ENCODE data around the gene ZC3H6.

The ZC3H6 gene, protein sequence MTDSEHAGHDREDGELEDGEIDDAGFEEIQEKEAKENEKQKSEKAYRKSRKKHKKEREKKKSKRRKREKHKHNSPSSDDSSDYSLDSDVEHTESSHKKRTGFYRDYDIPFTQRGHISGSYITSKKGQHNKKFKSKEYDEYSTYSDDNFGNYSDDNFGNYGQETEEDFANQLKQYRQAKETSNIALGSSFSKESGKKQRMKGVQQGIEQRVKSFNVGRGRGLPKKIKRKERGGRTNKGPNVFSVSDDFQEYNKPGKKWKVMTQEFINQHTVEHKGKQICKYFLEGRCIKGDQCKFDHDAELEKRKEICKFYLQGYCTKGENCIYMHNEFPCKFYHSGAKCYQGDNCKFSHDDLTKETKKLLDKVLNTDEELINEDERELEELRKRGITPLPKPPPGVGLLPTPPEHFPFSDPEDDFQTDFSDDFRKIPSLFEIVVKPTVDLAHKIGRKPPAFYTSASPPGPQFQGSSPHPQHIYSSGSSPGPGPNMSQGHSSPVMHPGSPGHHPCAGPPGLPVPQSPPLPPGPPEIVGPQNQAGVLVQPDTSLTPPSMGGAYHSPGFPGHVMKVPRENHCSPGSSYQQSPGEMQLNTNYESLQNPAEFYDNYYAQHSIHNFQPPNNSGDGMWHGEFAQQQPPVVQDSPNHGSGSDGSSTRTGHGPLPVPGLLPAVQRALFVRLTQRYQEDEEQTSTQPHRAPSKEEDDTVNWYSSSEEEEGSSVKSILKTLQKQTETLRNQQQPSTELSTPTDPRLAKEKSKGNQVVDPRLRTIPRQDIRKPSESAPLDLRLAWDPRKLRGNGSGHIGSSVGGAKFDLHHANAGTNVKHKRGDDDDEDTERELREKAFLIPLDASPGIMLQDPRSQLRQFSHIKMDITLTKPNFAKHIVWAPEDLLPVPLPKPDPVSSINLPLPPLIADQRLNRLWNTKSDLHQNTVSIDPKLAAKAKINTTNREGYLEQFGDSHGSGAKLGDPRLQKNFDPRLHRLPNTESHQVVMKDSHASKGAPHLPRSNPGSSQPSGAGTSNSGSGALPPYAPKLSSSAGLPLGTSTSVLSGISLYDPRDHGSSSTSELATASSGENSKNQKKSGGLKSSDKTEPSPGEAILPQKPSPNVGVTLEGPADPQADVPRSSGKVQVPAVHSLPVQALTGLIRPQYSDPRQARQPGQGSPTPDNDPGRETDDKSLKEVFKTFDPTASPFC

DNA sequence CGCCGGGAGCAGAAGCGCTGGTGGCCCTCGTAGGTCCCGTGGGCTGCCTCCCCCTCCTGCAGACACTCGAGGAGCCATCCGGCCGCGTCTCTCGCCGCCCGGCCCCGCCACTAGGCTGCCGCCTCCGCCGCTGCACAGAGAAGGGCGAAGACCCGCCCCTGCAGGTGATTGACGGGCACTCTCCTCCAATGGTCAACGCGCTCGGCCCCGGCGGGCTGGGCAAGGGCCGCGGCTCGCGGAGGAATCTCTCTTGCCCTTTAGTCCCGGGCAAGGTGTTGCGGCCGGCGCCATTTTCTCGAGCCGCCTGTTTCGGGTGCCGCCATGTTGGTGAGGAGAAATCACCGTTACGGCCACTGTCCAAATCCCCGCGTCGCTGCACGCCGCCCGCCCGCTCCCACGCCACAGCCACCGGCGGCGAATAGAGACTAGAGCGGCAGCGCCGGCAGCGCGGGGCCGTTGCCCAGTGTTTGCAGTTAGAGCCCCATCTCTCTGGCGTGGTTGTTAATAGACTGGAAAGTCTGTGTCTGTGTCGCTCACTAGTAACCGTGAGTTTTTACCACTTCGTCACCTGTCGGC is at the start of gene ZC3H6:
ZC3H6 (plus strand) TSS at position 287 of the 576 bp plus-strand sequence. CDS start 398 bp downstream, outside the sequence.
- peak; percentile 97 for DNase-seq

DNA sequence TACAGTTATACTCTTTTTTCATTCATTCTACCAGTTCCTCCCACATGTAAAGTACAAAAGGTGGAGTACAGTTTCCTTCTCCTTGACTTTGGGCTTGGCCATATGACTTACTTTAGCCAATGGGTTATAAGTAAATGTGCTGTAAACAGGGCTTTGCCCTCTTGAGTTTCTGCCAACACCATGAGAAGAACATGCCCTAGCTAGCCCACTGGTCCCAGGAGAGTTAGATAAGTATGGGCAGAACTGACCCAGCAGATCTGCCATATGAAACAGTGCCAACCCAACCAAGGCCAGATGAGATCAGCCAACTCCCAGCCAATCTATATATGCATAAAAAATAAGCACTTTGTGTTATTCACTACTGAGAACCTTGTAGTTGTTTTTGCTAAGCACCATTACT is 46.0 kb upstream of the ZC3H6 start:
- DNase-seq = no peak

DNA sequence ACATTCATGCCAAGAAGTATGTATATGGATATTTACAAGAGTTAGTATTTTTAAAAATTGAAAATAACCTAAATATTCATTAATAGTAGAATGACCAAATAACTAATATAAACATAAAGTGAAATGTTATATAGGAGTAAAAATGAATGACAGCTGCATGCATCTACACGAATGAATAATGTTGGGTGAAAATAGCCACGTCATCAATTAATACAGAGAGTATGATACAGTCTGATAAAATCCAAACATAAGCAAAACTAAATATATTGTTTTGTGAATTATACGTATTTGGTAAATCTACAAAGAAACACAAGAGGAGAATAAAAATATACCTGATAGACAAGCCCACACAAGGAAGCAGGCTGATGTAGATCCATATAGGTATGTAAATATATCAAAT is 45.0 kb upstream of the ZC3H6 start:
- DNase-seq = no peak

DNA sequence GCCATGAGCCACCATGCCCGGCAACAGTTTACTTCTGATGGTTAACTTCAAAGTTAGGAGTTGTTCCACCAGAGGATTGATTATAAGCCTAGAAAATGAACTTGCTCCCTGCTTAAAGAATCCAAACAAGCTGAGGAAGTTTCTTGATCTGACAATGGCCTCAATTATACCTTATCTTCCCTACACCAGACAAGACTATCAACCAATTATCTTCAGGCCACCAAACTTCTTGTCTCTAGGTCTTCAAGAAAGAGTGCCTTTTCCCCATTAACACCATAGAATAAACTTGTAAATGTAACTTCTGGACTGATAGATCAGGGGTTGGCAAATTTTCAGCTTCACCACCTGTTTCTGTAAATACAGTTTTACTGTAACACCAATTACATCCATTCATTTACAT is 35.5 kb upstream of the ZC3H6 start:
- DNase-seq = no peak

DNA sequence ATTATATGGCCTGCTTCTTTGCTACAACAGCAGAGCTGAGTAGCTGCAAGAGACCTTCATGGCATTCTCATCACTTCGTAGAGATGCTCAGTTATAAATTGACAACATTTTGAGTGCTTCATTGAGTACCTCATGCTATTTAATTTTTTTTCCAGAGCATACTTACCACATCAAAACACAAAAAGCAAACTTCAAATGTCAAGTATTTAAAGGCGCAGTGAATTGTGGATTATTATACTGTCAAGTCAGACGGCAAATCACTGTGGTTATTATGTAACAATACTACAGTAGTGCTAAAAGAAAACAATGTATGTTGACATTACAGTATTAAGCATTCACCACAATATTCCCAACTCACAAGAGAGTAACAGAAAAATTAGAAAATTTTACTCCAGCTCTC is 33.0 kb upstream of the ZC3H6 start:
- DNase-seq = no peak

DNA sequence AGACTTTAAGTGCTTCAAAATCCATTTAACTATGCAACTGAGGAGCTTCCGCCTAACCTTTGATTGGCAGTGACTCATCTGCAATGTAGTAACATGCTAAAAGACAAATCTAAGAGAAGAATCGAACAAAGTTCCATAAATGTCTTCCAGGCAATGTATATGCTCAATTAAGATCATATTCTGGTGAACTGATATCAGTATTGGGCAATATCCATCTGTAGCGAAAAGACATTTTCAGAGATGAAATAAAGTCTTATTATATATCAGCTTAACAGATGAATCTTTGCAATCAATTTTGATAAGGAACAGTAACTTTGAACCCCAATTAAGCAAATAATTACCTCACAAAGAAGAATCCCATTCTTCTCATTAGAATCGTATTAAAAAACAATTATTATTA is 32.2 kb upstream of the ZC3H6 start:
- no peak for DNase-seq

DNA sequence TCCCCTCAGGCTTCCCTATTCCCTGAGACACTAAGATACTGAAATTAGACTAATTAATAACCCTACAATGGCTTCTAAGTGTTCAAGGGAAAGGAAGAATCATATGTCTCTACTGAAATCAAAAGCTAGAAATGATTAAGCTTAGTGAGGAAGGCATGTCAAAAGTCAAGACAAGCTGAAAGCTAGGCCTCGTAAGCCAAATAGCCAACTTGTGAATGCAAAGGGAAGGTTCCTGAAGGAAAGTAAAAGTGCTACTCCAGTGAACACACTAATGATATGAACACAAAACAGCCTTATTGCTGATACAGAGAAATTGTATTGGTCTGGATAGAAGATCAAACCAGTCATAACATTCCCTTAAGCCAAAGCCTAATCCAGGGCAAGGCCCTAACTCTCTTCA is 30.5 kb upstream of the ZC3H6 start:
- no peak for DNase-seq

DNA sequence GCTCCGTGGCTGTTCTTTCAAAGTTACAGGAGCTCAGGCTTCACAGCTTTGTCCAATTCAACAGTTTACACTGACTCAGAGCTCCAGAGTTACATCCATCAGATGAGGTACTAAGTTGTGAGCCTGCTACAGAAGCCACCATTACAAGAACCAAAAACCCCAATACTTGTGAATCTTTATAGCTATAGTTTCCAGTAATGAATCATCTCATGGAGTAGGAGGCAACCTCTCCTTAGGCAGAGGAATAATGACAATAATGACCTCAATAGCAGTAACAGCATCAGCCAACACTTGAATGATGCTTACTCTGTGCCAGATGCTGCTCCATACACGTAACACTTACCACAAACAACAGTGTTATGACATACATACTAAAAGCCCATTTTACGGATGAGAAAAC is 24.1 kb upstream of the ZC3H6 start:
- no peak for DNase-seq

DNA sequence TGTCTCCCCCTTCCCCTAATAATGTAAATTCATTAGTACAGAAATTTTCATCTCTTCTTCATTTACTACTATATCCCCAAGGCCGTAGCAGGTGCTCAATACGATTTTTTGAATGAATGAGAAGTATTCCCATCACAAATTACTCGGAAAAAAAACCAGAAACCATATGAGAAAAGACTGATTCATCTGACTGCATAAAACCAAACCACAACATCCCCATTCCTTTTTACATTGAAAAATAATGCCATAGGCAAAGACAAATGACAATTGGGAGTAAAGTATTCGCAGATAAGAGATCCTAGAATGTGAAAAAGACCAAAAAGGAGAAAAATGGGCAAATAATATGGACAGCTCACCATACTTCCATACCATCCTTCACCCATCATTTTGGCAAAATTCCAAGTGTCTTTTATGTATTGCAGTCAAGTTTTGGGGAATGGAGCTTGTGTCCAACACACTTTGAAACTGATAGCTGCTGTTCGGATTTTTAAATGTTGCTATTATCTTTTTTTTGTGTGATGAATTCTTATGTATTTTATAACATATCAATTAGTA is 22.1 kb upstream of the ZC3H6 start:
- no peak for DNase-seq

DNA sequence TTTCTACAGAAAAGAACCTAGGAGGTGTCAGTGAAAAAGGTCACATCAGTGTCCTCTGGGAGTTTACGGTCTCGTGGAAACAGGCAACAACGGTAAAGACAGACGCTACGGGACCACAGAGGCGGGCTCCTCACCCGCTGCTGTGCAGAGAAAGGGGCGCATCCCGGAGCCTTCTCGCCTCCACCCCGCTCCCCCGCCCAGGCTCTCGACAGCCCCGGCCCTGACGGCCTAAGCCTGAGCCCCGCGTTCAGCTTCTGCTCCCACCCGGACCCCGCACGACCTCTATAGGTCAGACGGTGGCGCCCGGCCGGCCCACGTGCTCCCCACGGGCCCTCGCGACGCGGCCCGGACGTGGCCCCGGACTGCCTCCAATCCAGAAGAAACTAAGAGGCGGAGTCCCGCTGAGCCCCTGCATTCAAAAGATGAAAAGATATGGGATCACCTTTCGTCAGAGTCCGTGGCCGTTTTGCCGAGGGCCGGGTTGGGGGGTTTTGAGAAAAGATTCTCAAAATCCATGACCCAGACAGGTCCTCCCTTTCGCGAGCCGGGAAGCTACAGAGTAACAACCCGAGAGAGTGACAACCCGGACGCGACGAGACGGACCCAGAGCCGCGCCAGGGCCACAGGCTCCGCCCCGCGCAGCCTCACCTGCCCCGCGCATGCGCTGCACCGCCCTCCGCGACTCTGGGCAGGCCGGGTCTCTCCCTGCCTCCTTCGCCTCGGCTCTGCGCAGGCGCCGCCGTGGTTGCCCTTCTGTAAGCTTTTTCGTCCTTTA is 20.7 kb upstream of the ZC3H6 start, which contains the start of gene ZC3H8:
ZC3H8 (minus strand) TSS at position 577 of the 775 bp plus-strand sequence; CDS start at position 516, 61 bp downstream.
- DNase-seq = peak; percentile 81

DNA sequence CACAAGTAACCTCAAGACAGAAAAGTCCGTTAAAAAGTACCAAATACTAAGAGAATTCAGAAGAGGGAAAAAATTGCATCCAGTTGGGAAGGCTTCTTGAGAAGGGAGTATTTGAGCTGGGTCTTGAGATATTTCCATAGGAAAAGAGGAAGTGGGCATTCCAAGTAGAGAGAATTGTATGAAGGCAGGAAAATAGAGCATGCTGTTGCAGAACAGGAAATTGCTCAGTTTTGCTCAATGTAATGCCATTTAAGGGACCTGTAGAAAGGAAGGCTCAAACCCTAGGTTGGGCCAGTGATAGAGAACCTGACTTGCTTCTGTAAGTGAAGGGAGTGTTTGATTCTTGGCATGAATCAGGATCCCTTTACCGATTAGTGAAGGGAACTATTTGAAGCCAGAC is 19.5 kb upstream of the ZC3H6 start:
- no peak for DNase-seq

DNA sequence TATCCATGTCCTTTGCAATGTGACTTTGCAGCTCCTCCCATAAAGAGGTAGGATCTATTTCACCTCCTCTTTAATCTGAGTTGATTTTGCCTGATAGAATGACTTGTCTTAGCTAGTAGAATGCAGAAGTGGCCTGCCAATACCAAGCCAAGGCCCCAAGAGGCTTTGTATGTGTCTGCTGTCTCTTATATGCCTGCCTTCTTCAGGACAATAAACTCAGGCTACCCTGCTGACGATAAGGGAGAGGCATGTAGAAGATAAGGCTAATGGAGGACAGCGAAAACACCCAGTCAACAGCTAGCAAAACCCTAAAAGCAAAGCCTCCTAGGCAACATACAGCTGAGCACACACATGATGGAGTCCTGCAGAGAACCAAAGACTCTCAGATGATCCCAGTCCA is 18.7 kb upstream of the ZC3H6 start:
- DNase-seq = no peak

DNA sequence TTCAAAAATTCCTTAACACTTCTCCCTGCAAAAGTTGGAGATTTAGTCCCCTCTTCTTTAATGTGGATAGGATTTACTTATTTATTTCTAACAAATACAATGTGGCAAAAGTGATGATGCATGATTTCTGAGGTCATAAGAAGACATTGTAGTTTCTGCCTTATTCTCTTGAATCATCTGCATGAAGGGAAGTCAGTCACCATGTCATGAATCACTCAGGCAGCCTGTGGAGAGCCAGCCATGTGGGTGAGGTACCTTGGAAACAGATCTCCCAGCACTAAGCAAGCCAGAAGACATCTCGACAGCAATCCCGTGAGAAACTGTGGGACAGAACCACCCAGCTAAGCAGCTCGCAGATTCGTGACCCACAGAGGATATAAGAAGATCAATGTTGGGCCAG is 17.8 kb upstream of the ZC3H6 start:
- peak; percentile 12 for DNase-seq

DNA sequence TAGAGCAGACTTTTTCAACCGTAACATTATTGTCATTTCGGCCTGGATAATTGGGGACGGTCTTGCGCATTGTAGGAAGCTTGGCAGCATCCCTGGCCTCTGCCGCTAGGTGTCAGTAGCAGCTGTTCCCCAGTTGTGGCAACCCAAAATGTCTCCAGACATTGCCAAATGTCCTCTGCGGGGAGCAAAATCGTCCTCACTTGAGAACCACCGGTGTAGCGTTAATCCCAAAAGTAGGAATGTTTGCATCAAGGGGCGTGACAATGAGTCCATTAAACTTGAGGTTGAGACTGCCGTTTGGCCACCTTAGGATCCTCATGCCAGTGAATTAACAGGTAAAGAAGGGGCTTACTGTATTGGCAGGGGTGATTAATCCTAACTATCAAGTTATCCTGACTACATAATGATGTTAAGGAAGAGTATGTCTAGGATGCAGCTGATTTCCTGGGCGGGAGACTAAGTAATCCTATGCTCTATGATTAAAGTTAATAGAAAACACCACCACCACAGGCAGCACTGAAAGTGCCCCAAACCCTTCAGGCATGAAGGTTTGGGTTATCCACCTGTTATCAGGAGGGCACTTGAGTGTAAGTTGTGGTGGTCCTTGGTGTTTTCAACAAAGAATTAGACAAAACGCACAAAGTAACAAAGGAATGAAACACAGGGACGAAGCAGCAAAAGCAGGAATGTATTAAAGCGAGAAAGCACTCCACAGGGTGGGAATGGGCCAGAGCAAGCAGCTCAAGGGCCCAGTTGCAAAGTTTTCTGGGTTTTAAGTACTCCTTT is 15.7 kb upstream of the ZC3H6 start:
- DNase-seq = peak; percentile 62

DNA sequence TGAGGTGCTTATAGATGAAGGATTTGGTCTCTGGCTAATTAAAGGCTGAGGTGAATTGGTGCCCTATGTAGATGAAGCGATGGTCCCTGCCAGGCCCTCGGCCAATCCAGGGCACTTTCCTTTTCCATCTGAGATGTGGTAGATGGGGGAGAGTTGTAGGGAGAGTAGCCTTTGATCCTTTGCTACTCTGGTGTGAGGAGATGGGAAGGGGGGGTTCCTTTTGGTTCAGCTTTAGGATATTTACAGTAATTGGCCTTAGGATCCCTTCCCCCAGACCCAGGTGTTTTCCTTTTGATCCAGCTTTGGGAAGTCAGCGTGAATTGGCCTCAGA is 15.1 kb upstream of the ZC3H6 start:
- no peak for DNase-seq

DNA sequence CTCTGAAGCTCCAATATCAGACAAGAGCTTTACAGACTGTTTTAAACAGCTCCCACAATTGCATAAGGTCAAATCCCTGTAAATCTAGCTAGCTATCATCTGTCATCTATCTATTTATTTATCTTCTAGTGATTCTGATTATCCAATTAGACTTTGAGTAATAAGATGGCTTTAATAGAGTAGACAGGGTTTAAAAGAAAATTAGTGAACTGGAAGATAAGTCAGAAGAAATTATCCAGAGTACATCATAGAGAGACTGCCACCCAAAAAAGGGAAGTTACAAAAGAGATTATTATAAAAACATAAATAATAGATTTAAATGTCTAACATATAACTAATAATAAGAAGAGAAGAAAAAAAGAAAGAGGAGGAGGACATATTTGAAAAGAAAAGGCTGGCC is 12.5 kb upstream of the ZC3H6 start:
- DNase-seq = no peak

DNA sequence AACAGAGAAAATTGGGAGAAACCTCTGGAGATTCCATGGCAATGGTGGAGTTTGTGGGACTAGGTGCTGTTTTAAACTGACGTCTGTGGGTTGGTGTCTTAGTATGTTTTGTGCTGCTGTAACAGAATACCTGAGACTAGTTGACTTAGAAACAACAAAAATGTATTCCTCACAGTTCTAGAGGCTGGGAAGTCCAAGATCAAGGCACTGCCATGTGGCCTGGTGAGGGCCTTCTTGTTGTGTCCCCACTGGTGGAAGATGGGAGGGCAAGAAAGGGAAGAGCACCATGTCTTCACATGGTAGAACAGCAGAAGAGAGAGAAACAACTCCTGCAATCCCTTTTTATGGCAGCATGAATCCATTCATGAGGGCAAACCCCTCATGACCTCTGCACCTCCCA is 6.8 kb upstream of the ZC3H6 start:
- DNase-seq = no peak

DNA sequence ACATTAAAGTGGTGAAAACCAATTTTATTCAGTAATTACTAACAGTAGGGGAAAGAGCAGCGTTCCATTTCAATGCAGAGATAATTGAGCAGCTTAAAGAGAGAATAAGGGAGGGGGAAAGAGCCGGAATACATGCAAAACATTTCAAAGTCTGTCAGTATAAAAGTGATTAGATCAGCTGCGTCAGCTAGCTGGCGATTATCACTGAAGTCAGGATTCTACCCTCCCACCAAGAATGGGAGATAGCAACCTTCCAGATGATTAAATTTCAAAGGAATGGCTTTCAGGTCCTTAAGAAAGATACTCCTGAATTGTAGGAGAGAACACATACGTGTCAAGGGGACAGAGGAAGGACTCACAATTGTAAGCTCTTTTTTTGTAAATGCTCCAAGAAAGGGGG is 2.7 kb upstream of the ZC3H6 start:
- DNase-seq = no peak

DNA sequence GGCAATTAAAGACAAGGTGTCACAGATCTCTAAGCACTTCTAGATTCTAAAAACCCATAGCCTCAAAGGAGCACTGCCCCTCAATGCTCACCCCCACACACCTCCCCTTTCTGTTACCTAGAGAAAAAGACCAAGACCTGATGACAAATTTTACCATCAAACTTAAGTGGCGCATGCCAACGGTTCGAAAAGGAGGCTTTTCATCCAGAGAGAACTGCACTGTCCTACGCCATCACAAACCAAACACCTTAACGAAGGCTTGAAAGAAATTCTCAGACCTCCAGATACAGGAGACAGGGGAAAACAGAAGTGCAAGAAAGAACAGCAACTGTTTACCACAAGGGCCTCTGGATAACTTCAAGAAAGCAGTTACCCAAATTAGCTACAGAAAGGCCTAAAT is 2.0 kb upstream of the ZC3H6 start:
- DNase-seq = no peak

DNA sequence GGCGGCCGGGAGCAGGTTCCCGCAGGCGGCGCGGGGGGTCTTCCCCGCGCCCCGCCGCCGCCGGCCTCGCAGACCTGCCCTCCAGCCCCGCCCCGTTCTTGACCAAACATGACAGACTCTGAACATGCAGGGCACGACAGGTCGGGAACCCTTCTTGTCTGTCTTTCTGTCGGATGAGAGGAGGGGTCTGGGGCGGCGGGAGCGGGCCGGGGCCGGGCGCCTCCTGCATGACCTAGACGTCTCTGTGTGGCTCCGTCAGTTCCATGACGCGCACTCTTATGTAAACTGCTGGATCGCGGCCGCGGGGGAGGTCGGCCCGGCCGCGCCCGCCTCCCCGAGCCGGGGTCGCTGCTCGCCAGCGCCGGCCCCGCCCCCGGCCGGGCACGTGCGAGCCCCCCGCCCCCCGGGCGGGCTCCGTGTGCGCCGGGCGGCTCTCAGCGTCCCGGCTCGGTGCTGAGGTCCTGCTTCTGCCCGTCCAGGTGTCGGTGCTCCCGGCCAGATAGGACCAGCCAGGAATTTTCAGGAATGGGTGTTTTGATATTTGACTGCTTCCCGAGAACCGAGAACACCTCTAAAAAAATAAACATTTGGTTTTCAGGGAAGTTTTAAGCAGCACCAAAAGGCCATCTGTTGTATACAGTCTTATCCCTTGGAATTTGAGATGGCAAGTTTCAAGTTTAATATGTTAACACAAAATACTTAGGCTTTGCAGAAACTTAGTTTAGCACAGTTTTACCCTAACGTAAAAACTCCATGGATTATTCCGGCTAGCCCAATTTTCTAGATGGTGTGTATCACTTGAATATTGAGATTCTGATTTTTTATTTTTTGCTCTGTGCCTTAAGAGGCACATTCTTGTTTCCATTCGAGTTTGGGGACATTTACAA is 733 bp downstream of the ZC3H6 start:
- DNase-seq = peak; percentile 76
